Aorta (tissue), 5 donors: Measurements from ENCODE around the gene HLTF. TPM values are rescaled to one million over a fixed set of nuclear protein-coding genes. Genes with fewer than 3 reads are reported as not detected.

Experiments
- ATAC-seq: fragments of 200-7000 bp; cut with Tn5 transposase; one replicate; pipeline ENCODE4 v1.9.1; 2022; ENCODE audit warnings: moderate library complexity; ENCODE audit not compliant: low FRiP score
- DNase-seq, 2 donors: peaks; one replicate each; pipeline ENCODE4 v3.0.0-alpha.2; 2020
- H3K27ac ChIP-seq, 2 donors: one replicate each; pipeline ENCODE4 v1.5.1; 2013; ENCODE audit warnings: low read length in 2 of 2, mild to moderate bottlenecking in 2 of 2, moderate library complexity in 2 of 2, control low read depth in 1 of 2, inconsistent platforms in 1 of 2, low read depth in 1 of 2
- H3K27me3 ChIP-seq, 2 donors: one replicate each; pipeline ENCODE4 v1.6.1; 2013; ENCODE audit warnings: control low read depth in 1 of 2, low read length in 1 of 2, mild to moderate bottlenecking in 1 of 2, moderate library complexity in 1 of 2; ENCODE audit not compliant: insufficient read depth in 2 of 2, control insufficient read depth in 1 of 2
- H3K36me3 ChIP-seq, 2 donors: one replicate each; pipeline ENCODE4 v1.6.1; 2013; ENCODE audit warnings: control low read depth in 1 of 2, low read length in 1 of 2, mild to moderate bottlenecking in 1 of 2; ENCODE audit not compliant: insufficient read depth in 2 of 2, control insufficient read depth in 1 of 2
- H3K4me1 ChIP-seq, 2 donors: one replicate each; pipeline ENCODE4 v1.6.1; 2013; ENCODE audit warnings: low read length in 2 of 2, control low read depth in 1 of 2, mild to moderate bottlenecking in 1 of 2, moderate library complexity in 1 of 2; ENCODE audit not compliant: insufficient read depth in 2 of 2, control insufficient read depth in 1 of 2
- H3K4me3 ChIP-seq, 2 donors: one replicate each; pipeline ENCODE4 v1.5.1; 2013; ENCODE audit warnings: low read length in 2 of 2, control low read depth in 1 of 2, mild to moderate bottlenecking in 1 of 2
- H3K9me3 ChIP-seq: one replicate; pipeline ENCODE4 v1.6.1; 2013; ENCODE audit warnings: mild to moderate bottlenecking, low read length; ENCODE audit not compliant: control insufficient read depth
- WGBS, 2 donors: extraction: QIAGEN DNeasy Blood & Tissue Kit; methylation state at CpG; one replicate each; pipeline ENCODE4 v1.1.7; 2013; 5-methylcytosine and 5-hydroxymethylcytosine counted together
- intact Hi-C, 2 donors: fragments of 100-400 bp; cut with DNase I; formaldehyde crosslinking; loops; one replicate each; pipeline versions ENCODE4 v1.14.2 to v1.15.0; 2022
- polyA plus RNA-seq, 2 donors: library from polyadenylated mRNA; stranded (reverse); fragments of 200-250 nt; gene quantifications; one replicate each; pipeline ENCODE4 v1.2.3, GENCODE V29; 2013
- total RNA-seq, 2 donors: library from RNA; stranded (reverse); fragmentation: NEBNext Ultra II Directional; extraction: Animal tissue kit (Norgen Biotek cat#: 25700); gene quantifications; one replicate each; pipeline ENCODE4 v1.2.1, GENCODE V29; 2021
- donor health status: healthy with polysubstance abuse.
- donor health status: Bipolar disorder and iron deficiency.
- donor health status: DM: no; HTN: no; CAD: no.
- donor health status: DM: no; HTN: no; CAD: no.
- donor health status: DM: yes; HTN: yes; CAD: no.

The HLTF gene
- total and polyA plus RNA-seq, 4 donors, result 4.4 to 30.1 (median 19.9) TPM

DNA sequence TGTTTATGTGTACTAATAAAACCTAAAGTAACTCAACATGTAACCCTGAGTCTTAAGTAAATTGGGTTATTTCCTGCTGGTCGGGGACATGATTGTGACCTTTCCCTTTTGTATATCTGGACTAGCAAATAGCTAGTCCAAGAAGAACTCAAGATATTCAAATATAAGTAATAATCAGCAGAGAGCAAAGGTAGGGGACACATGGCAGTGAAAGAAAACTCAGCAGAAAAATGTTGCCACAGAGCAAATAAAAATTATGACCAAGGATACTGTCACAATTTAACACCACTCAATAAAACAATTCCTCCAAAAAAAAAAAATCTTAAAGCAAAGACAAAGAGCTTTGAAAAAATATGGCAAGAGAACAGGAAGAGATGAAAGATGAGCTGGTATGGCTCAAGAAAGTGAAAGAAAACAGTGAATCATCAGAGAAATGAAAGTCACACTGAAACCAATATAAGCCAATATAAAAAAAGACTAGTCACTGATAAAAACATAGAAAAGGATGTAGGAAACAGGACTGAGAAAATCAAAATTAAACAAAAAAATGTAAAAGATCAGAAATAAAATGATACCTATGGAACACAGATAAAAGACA, 43.4 kb downstream of the HLTF start:
- H3K27me3 ChIP-seq, result no peaks in the 10 kb centered on the region
- DNase-seq (no peak), ATAC-seq (no peak)
- H3K27ac ChIP-seq, result no peak overlapping the region
- WGBS, 2 donors, result 78 to 88% methylated on average over 1 of the region's 1 CpG
- H3K4me3 ChIP-seq, result no peak overlapping the region
- H3K4me1 ChIP-seq, result no peaks in the 10 kb centered on the region
- no peaks in the 10 kb centered on the region for H3K9me3 ChIP-seq
- peaks cover 3 to 4% of the 10 kb centered on the region in 2 donors for H3K36me3 ChIP-seq
- intact Hi-C loops, result no loop called here

DNA sequence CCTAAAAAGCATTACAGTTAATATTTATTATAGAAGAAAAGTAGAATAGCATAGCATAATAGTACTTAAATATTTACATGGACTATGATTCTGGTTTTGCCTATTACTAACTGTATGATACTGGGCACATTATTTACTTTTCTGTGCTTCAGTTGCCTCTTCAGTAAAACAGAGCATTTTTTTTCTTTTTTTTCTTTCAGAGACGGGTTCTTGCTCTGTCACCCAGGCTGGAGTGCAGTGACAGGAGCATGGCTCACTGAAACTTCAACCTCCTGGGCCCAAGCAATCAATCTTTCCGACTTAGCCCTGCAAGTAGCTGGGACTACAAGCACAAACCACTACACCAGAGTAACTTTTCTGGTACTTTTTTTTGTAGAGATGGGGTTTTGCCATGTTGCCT, 48.0 kb downstream of the HLTF start:
- 52 to 57% methylated on average over 2 of the region's 2 CpGs for WGBS, 2 donors
- intact Hi-C loops, result no loop called here
- no peak overlapping the region for H3K4me3 ChIP-seq
- no peaks in the 10 kb centered on the region for H3K27me3 ChIP-seq
- H3K36me3 ChIP-seq, result peaks cover 0 to 3% of the 10 kb centered on the region in 2 donors
- DNase-seq, result no peak
- no peak for ATAC-seq
- no peaks in the 10 kb centered on the region for H3K9me3 ChIP-seq
- H3K4me1 ChIP-seq, result no peaks in the 10 kb centered on the region
- no peak overlapping the region for H3K27ac ChIP-seq

DNA sequence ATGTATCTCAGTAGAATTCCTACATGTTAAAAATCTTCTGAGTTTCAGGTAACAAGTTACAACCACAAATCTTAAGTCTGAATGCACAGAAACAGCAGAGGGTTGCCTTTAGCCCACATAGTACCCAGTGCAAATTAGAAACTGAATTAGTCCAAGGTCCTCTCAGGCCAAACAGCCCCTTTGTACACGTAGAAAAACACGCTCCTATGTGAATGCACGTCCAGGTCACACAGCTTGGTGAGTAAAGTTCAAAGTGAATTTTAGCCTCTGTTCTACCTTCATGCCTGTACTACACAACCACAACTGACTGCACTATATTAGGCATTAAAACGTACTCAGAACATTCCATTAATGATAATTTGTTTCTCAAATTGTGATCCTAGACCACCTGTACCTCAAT, 48.6 kb downstream of the HLTF start:
- Histone ChIP-seq H3K27me3 (no peaks in the 10 kb centered on the region), H3K9me3 (no peaks in the 10 kb centered on the region), H3K27ac (no peak overlapping the region), H3K4me1 (no peaks in the 10 kb centered on the region), H3K4me3 (no peak overlapping the region), H3K36me3 (peaks cover 0 to 3% of the 10 kb centered on the region in 2 donors)
- ATAC-seq (no peak), DNase-seq (no peak)
- WGBS, 2 donors, result 79 to 87% methylated on average over 4 of the region's 4 CpGs
- intact Hi-C loops, result no loop called here

GRCh38 chr3:149031096-149031495, 55.2 kb downstream of the HLTF start:
- Histone ChIP-seq H3K27ac (no peak overlapping the region), H3K36me3 (no peaks in the 10 kb centered on the region), H3K4me1 (peaks cover 0 to 2% of the 10 kb centered on the region in 2 donors), H3K27me3 (no peaks in the 10 kb centered on the region), H3K4me3 (no peak overlapping the region), H3K9me3 (no peaks in the 10 kb centered on the region)
- DNase-seq, result no peak
- WGBS, 2 donors, result 90 to 95% methylated on average over 2 of the region's 2 CpGs
- intact Hi-C loops, result no loop called here
- no peak for ATAC-seq

GRCh38 chr3:149026718-149027117, 59.6 kb downstream of the HLTF start:
- intact Hi-C loops, result no loop called here
- ATAC-seq (no peak), DNase-seq (no peak)
- 28 to 41% methylated on average over 4 of the region's 4 CpGs for WGBS, 2 donors
- Histone ChIP-seq H3K4me3 (no peak overlapping the region), H3K36me3 (peaks cover 0 to 2% of the 10 kb centered on the region in 2 donors), H3K4me1 (peaks cover 0 to 5% of the 10 kb centered on the region in 2 donors), H3K9me3 (no peaks in the 10 kb centered on the region), H3K27me3 (no peaks in the 10 kb centered on the region), H3K27ac (peak overlapping the region in 1 of 2 donors; percentile 48)

DNA sequence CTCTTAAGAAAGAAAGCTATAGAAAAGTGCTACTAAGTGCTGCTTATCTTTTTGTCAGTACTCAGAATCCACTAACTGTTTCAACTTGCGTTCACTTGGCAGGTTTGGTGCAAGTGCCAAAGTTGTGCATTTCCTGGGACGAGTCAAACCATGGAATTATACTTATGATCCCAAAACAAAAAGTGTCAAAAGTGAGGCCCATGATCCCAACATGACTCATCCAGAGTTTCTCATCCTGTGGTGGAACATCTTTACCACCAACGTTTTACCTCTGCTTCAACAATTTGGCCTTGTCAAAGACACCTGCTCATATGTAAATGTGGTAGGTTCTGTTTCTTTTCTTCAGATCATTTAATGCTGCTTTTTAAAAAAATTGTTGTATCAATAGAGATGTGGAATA, 62.4 kb downstream of the HLTF start:
- H3K27ac ChIP-seq, result no peak overlapping the region
- no peaks in the 10 kb centered on the region for H3K27me3 ChIP-seq
- intact Hi-C loops, result no loop called here
- H3K9me3 ChIP-seq, result no peaks in the 10 kb centered on the region
- H3K36me3 ChIP-seq, result peaks cover 0 to 2% of the 10 kb centered on the region in 2 donors
- ATAC-seq, result no peak
- WGBS, 2 donors, result 43 to 50% methylated on average over 3 of the region's 3 CpGs
- peaks cover 2 to 9% of the 10 kb centered on the region in 2 donors for H3K4me1 ChIP-seq
- no peak for DNase-seq
- no peak overlapping the region for H3K4me3 ChIP-seq

DNA sequence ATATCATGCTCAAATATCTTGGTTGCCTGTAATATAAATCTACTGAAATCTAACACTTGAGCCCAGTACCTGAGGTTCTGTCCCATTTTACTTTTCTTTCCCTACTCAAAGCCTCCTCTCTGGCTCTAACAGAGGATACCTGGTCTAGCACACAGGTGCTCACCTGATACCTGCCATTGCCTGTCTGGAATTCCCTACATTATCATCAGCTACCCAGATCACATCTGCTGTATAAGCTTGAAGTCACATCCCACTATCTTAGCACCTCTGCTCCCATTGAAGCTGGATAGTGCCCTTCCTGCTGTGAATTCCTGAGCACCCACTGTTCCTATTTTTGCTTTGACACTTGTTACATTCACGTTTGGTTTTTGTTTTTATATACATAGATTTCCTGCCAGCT, 64.5 kb downstream of the HLTF start:
- Histone ChIP-seq H3K9me3 (no peaks in the 10 kb centered on the region), H3K36me3 (peaks cover 0 to 2% of the 10 kb centered on the region in 2 donors), H3K27ac (no peak overlapping the region), H3K4me3 (no peak overlapping the region), H3K27me3 (no peaks in the 10 kb centered on the region), H3K4me1 (peaks cover 2 to 8% of the 10 kb centered on the region in 2 donors)
- 2 to 3% methylated on average over 1 of the region's 1 CpG for WGBS, 2 donors
- DNase-seq, result no peak
- intact Hi-C loops, result no loop called here
- ATAC-seq, result no peak

- DNase-seq, result no peak
- H3K27me3 ChIP-seq, result no peaks in the 10 kb centered on the region
- H3K9me3 ChIP-seq, result no peaks in the 10 kb centered on the region
- 12 to 28% methylated on average over 4 of the region's 4 CpGs for WGBS, 2 donors
- no peak overlapping the region for H3K27ac ChIP-seq
- ATAC-seq, result no peak
- peaks cover 2 to 7% of the 10 kb centered on the region in 2 donors for H3K4me1 ChIP-seq
- intact Hi-C loops, result no loop called here
- H3K4me3 ChIP-seq, result no peak overlapping the region
- H3K36me3 ChIP-seq, result peaks cover 0 to 2% of the 10 kb centered on the region in 2 donors
These were observed 65.5 kb downstream of the HLTF start for GRCh38 chr3:149020839-149021252.

GRCh38 chr3:149020196-149020838, 66.0 kb downstream of the HLTF start:
- peak; percentile 66 to 83 for DNase-seq
- Histone ChIP-seq H3K27me3 (no peaks in the 10 kb centered on the region), H3K36me3 (peaks cover 0 to 2% of the 10 kb centered on the region in 2 donors), H3K9me3 (no peaks in the 10 kb centered on the region), H3K27ac (no peak overlapping the region), H3K4me1 (peaks cover 2 to 7% of the 10 kb centered on the region in 2 donors), H3K4me3 (no peak overlapping the region)
- 11 to 14% methylated on average over 3 of the region's 3 CpGs for WGBS, 2 donors
- intact Hi-C loops, result no loop called here
- peak; percentile 61 for ATAC-seq
